ENCODE results near the gene SELENOS. TPM values are rescaled to one million over a fixed set of nuclear protein-coding genes. Genes with fewer than 3 reads are reported as not detected.

SELENOS gene
- total RNA-seq (2014; rRNA removed; shearing (Covaris generic)) = 65.9 and 70.9 TPM in 2 replicates
- polyA plus RNA-seq (2014; cell fraction: nucleus; rRNA removed) = 57.8 and 66.6 TPM in 2 replicates

- DNase-seq (ENCODE audit: extremely low read depth, low read depth) = peak; percentile 84
Observed at GRCh38 chr15:101277038-101277822, at the start of gene SELENOS. TSS of gene SELENOS (minus strand) at chr15:101277485. CDS start at chr15:101277417, 68 bp downstream.

GRCh38 chr15:101326462-101327146, 49.3 kb upstream of the SELENOS start:
- DNase-seq (ENCODE audit: extremely low read depth, low read depth) = no peak

GRCh38 chr15:101326026-101326315, 48.7 kb upstream of the SELENOS start:
- no peak for DNase-seq (ENCODE audit: extremely low read depth, low read depth)

- DNase-seq (ENCODE audit: extremely low read depth, low read depth) = no peak
Observed at GRCh38 chr15:101325263-101326025, 48.2 kb upstream of the SELENOS start.

GRCh38 chr15:101324524-101325177, 47.4 kb upstream of the SELENOS start:
- no peak for DNase-seq (ENCODE audit: extremely low read depth, low read depth)

- DNase-seq (ENCODE audit: extremely low read depth, low read depth) = no peak
Observed at GRCh38 chr15:101323793-101324523, 46.7 kb upstream of the SELENOS start.

- no peak for DNase-seq (ENCODE audit: extremely low read depth, low read depth)
Observed at GRCh38 chr15:101322854-101323477, 45.7 kb upstream of the SELENOS start.

GRCh38 chr15:101322016-101322695, 44.9 kb upstream of the SELENOS start:
- DNase-seq (ENCODE audit: extremely low read depth, low read depth) = no peak

GRCh38 chr15:101320501-101321052, 43.3 kb upstream of the SELENOS start:
- DNase-seq (ENCODE audit: extremely low read depth, low read depth) = no peak

- no peak for DNase-seq (ENCODE audit: extremely low read depth, low read depth)
Observed at GRCh38 chr15:101318839-101319238, 41.6 kb upstream of the SELENOS start.

- no peak for DNase-seq (ENCODE audit: extremely low read depth, low read depth)
Observed at GRCh38 chr15:101318147-101318819, 41.0 kb upstream of the SELENOS start.

GRCh38 chr15:101317336-101317872, 40.1 kb upstream of the SELENOS start:
- no peak for DNase-seq (ENCODE audit: extremely low read depth, low read depth)

- no peak for DNase-seq (ENCODE audit: extremely low read depth, low read depth)
Observed at GRCh38 chr15:101316529-101316928, 39.2 kb upstream of the SELENOS start.

GRCh38 chr15:101315736-101316135, 38.5 kb upstream of the SELENOS start:
- no peak for DNase-seq (ENCODE audit: extremely low read depth, low read depth)

- no peak for DNase-seq (ENCODE audit: extremely low read depth, low read depth)
Observed at GRCh38 chr15:101314336-101315125, 37.2 kb upstream of the SELENOS start.

GRCh38 chr15:101313041-101313761, 35.9 kb upstream of the SELENOS start:
- no peak for DNase-seq (ENCODE audit: extremely low read depth, low read depth)
